Endothelial cell of umbilical vein (primary cell): ENCODE results near the gene HCST. TPM values are rescaled to one million over a fixed set of nuclear protein-coding genes. Genes with fewer than 3 reads are reported as not detected.

Experiments used
- BruUV-seq: library from RNA; stranded (reverse); fragments of 400-500 nt; replicated peaks from 2 replicates; lab custom pipeline; 2021; lab: Mats Ljungman, UMichigan
- CTCF ChIA-PET: fragments of 300-600, 350-600 bp; sonication (Branson Sonifier 250); formaldehyde crosslinking; loops from one replicate; lab custom pipeline; 2021; ENCODE audit warnings: antibody characterized with exemption, inconsistent platforms; lab: Charles Lee
- POLR2A ChIA-PET: fragments of 300-600, 350-600 bp; sonication (Branson Sonifier 250); formaldehyde crosslinking; loops from one replicate; lab custom pipeline; 2021; ENCODE audit warnings: antibody characterized with exemption, inconsistent platforms; lab: Charles Lee
- DNase-seq: peaks from one replicate; pipeline ENCODE4 v3.0.0-alpha.2; 2011; ENCODE audit warnings: low read depth, low spot score
- FAIRE-seq: peaks from 2 replicates; lab custom pipeline; 2011; peaks lifted over from hg19 to GRCh38; lab: Jason Lieb, UNC
- H2AFZ ChIP-seq: 2 replicates; pipeline ENCODE4 v1.6.0; 2012; ENCODE audit warnings: low read depth, low read length, control low read depth, inconsistent platforms
- H3K27ac ChIP-seq: 2 replicates; pipeline ENCODE4 v1.5.1; 2011; ENCODE audit warnings: low read depth, mild to moderate bottlenecking, control low read depth, low read length, moderate library complexity; ENCODE audit not compliant: insufficient read depth
- H3K27me3 ChIP-seq, 2 experiments: 2 replicates each; pipeline versions ENCODE4 v1.6.0 to v1.6.1; 2011; ENCODE audit warnings: low read length in 2 of 2, mixed read lengths in 1 of 2; ENCODE audit not compliant: control insufficient read depth in 2 of 2, insufficient read depth in 2 of 2
- H3K36me3 ChIP-seq, 2 experiments: 2 replicates in 1 of 2; 3 replicates in 1 of 2; pipeline ENCODE4 v1.5.1; 2011; ENCODE audit warnings: low read length in 2 of 2, mild to moderate bottlenecking in 1 of 2, moderate library complexity in 1 of 2; ENCODE audit not compliant: control insufficient read depth in 2 of 2, insufficient read depth in 2 of 2; ENCODE audit errors: extremely low read depth in 1 of 2
- H3K4me1 ChIP-seq: 3 replicates; pipeline ENCODE4 v1.5.1; 2011; ENCODE audit warnings: mild to moderate bottlenecking, low read length; ENCODE audit not compliant: control insufficient read depth, insufficient read depth; ENCODE audit errors: extremely low read depth
- H3K4me2 ChIP-seq: 2 replicates; pipeline ENCODE4 v1.6.1; 2011; ENCODE audit warnings: low read length, control low read depth, mixed read lengths; ENCODE audit not compliant: insufficient read depth
- H3K4me3 ChIP-seq, 3 experiments: fragments of 200-600 bp in 1 of 3; sonication (generic), shearing (Covaris generic) in 1 of 3; replicated peaks in 1 of 3; 2 replicates each; pipeline ENCODE4 v1.5.1; 2011 to 2016; ENCODE audit warnings: control low read depth in 3 of 3, low read length in 3 of 3, mild to moderate bottlenecking in 2 of 3, inconsistent platforms in 1 of 3, low read depth in 1 of 3, moderate library complexity in 1 of 3; ENCODE audit not compliant: insufficient read depth in 1 of 3
- H3K79me2 ChIP-seq: 2 replicates; pipeline ENCODE4 v1.6.0; 2012; ENCODE audit warnings: low read length, inconsistent platforms; ENCODE audit not compliant: control insufficient read depth, insufficient read depth
- H3K9ac ChIP-seq: replicated peaks from 2 replicates; pipeline ENCODE3; 2011; ENCODE audit warnings: low read length, control low read depth; ENCODE audit not compliant: insufficient read depth; ENCODE audit errors: extremely low read depth
- H3K9me1 ChIP-seq: replicated peaks from 3 replicates; pipeline ENCODE4 v1.6.0; 2011; ENCODE audit warnings: mild to moderate bottlenecking, low read length; ENCODE audit not compliant: control insufficient read depth, insufficient read depth; ENCODE audit errors: extremely low read depth
- H3K9me3 ChIP-seq: replicated peaks from 2 replicates; pipeline ENCODE4 v1.5.1; 2012; ENCODE audit warnings: low read length, inconsistent platforms; ENCODE audit not compliant: control insufficient read depth, insufficient read depth
- H4K20me1 ChIP-seq: replicated peaks from 2 replicates; pipeline ENCODE3; 2011; ENCODE audit warnings: mild to moderate bottlenecking, low read length; ENCODE audit not compliant: control insufficient read depth, insufficient read depth; ENCODE audit errors: extremely low read depth
- CTCF ChIP-seq, 2 donors: IDR thresholded peaks; 1 replicate in 1 of 2; 2 replicates in 1 of 2; pipeline ENCODE4 v1.5.1; 2011; ENCODE audit warnings: low read length in 2 of 2, mild to moderate bottlenecking in 2 of 2, moderate library complexity in 2 of 2, control low read depth in 1 of 2, inconsistent platforms in 1 of 2, low read depth in 1 of 2; ENCODE audit not compliant: insufficient read depth in 1 of 2; ENCODE audit errors: extremely low read depth in 1 of 2
- EZH2 ChIP-seq: IDR thresholded peaks from 2 replicates; pipeline ENCODE4 v1.6.1; 2012; ENCODE audit warnings: borderline replicate concordance, low read depth, mild to moderate bottlenecking, moderate library complexity, low read length, inconsistent platforms; ENCODE audit not compliant: severe bottlenecking
- FOS ChIP-seq: IDR thresholded peaks from 2 replicates; pipeline ENCODE4 v1.6.1; 2011; ENCODE audit warnings: mild to moderate bottlenecking, low read length, moderate library complexity, borderline replicate concordance; ENCODE audit not compliant: insufficient read depth
- GATA2 ChIP-seq: IDR thresholded peaks from 2 replicates; pipeline ENCODE4 v1.7.0; 2011; ENCODE audit warnings: low read depth, mild to moderate bottlenecking, moderate library complexity, mixed read lengths, low read length; ENCODE audit not compliant: insufficient read length, insufficient read depth
- JUN ChIP-seq: IDR thresholded peaks from 2 replicates; pipeline ENCODE4 v1.6.1; 2011; ENCODE audit warnings: borderline replicate concordance, low read depth; ENCODE audit not compliant: insufficient read length, insufficient read depth
- MAX ChIP-seq: IDR thresholded peaks from 2 replicates; pipeline ENCODE4 v1.6.1; 2011; ENCODE audit not compliant: insufficient read depth, insufficient read length
- MYC ChIP-seq: IDR thresholded peaks from one replicate; pipeline ENCODE4 v1.6.1; 2011; ENCODE audit warnings: mild to moderate bottlenecking, low read depth, low read length
- POLR2A ChIP-seq: IDR thresholded peaks from 2 replicates; pipeline ENCODE4 v1.6.1; 2012; ENCODE audit warnings: low read depth, mild to moderate bottlenecking, control low read depth, low read length
- POLR2AphosphoS5 ChIP-seq: IDR thresholded peaks from 2 replicates; pipeline ENCODE4 v1.6.1; 2012; ENCODE audit warnings: low read depth, mild to moderate bottlenecking, control low read depth, low read length, moderate library complexity; ENCODE audit not compliant: insufficient read depth
- dilution Hi-C: fragments of 300-500 bp; cut with MboI; formaldehyde crosslinking; loops from one replicate; pipeline ENCODE4 v1.15.0; 2019; ENCODE audit warnings: low sequenced_read_pairs; ENCODE audit not compliant: extremely low pct_ligation_motif_present
- intact Hi-C: fragments of 100-400 bp; cut with micrococcal nuclease; formaldehyde crosslinking; loops from one replicate; pipeline ENCODE4 v1.10.0; 2022
- polyA plus RNA-seq, 4 experiments: library from polyadenylated mRNA; depleted of rRNA in 3 of 4; stranded (reverse) in 3 of 4; unstranded in 1 of 4; fragments of >200 nt; gene quantifications; 2 replicates each; pipeline versions ENCODE4 v1.2.1 to v1.2.3, GENCODE V29; 2011 to 2012; ENCODE audit warnings: missing spikeins in 1 of 4
- total RNA-seq: library from RNA; stranded (reverse); gene quantifications from 2 replicates; pipeline ENCODE4 v1.2.3, GENCODE V29; 2021

Gene HCST
- total and polyA plus RNA-seq, 2 donors (not counting 3 experiments of a cell fraction or from before 2014, with no cell fraction given) = not detected

GRCh38 chr19:35937345-35938281, 35.3 kb downstream of the HCST start:
- Histone ChIP-seq H4K20me1 (no peaks in the 10 kb centered on the region), H3K27me3 (no peaks in the 10 kb centered on the region), H3K9me3 (no peaks in the 10 kb centered on the region), H2AFZ (no peak overlapping the region), H3K36me3 (no peaks in the 10 kb centered on the region), H3K9ac (no peak overlapping the region), H3K4me2 (peak overlapping the region; percentile 90), H3K27ac (no peak overlapping the region), H3K9me1 (no peaks in the 10 kb centered on the region), H3K4me3 (peak overlapping the region in 1 of 3 experiments; percentile 56), H3K79me2 (no peaks in the 10 kb centered on the region), H3K4me1 (peaks cover 22% of the 10 kb centered on the region)
- dilution Hi-C loops = no loop called here
- ChIA-PET POLR2A (no interaction called here), CTCF (interaction anchor here (0.7 to 1.9 kb wide), 2 partner anchors 32 to 55 kb away, joined by 3 to 4 read pairs; no protein-coding TSS in a partner anchor)
- BruUV-seq = no TSS peak
- TF ChIP-seq GATA2 (no peak), EZH2 (no peak), CTCF (IDR thresholded peaks at IDR 0.05; ENCODE audit: extremely low read depth in 1 of 2, insufficient read depth in 1 of 2, low read depth in 1 of 2, low read length in 2 of 2) (no peak), MAX (no peak), POLR2A (no peak), MYC (no peak), POLR2AphosphoS5 (no peak), FOS (no peak), JUN (no peak)
- intact Hi-C loops = no loop called here
- FAIRE-seq = peak; percentile 4
- no peak for DNase-seq
